Measurements from ENCODE around the gene EIF3K.
"Not testable (repeated sequence)": the region's sequence is repeated elsewhere in the genome, so short reads cannot be mapped to it uniquely, and the experiment has no call there.

Gene EIF3K

DNA sequence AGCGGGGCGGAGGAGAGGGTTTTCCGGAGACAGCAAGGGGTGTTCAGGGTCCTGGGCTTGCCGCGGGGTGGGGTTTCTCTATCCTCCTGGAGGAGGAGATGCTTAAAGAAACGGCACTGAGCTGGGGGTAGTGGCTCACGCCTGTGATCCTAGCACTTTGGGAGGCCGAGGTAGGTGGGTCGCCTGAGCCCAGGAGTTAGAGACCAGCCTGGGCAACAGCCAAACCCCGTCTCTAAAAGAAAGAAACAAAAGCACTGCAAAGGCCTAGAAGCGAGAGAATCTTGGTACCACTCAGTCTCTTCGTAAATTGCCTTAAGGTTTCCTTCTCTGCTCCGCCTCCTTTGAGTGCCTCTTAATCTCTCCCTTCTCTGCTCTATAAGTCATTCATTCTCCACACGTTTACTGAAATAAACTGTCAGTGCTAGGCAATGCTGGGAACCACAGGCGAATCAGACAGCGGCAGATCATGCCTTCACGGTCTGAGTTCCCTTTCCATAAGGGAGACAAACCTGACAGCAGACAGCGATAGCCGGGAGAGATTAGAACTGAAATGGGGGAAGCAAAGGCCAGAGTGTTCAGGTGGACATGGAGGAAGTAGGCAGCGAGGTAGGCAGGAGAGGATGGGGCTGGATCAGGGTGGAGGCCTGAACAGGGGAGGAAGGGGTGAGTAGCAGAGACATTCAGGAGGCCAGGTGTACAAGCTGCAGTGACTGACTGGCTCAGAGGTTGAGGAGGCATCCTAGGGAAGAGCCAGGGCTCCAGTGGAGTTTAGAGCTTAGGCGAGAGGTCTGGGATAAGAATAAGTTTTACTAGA lies 580 bp downstream of the EIF3K start:
- no peak for DNase-seq

DNA sequence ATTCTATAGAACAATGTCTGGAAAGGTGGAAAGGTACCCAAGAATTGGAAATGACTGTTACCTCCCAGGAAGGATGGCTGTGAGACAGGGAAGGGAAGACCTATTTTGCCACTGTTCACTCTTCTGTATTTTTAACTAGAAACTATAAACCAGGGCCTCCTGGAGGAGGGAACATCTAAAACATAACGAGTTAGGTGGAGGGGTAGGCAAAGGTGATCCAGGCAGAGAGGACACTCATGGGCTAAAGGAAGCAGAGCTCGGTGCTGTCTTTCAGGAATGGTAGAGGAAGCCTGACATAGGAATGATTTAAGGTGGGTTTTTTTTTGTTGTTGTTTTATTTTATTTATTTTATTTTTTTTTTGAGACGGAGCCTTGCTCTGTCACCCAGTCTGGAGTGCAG lies 5.8 kb downstream of the EIF3K start:
- DNase-seq = no peak

DNA sequence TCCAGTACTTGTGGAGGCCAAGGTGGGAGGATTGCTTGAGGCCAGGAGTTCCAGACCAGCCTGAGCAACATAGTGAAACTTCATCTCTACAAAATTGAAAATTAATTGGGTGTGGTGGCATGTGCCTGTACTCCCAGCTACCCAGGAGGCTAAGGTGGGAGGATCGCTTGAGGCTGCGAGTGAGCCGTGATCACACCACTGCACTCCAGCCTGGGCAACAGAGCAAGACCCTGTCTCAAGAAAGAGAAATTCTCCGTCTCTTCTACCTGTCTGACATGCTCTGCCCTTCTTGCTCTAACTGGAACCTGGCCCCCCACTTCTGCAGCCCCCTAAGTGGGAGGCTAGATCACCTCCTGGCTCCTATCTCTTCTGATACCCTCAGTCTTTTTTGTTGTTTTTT lies 7.4 kb downstream of the EIF3K start:
- no peak for DNase-seq

DNA sequence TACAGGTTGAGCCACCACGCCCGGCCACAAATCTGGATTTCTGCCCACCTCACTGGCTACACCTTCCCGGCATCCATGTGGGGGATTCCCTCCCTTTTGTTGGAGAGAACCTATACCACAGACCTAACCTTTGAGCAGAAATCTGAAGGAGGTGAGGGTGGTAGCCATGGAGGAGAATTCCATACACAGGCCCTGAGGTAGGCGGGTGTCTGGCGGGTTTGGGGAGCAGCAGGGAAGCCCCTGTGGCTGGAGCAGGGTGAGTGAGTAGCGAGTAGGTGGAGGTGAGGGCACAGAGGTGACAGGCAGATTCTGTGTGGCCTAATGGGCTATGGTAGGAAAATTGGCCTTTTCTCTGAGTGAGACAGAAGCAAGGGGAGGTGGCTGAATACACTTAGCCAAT lies 10.6 kb downstream of the EIF3K start:
- DNase-seq = no peak

DNA sequence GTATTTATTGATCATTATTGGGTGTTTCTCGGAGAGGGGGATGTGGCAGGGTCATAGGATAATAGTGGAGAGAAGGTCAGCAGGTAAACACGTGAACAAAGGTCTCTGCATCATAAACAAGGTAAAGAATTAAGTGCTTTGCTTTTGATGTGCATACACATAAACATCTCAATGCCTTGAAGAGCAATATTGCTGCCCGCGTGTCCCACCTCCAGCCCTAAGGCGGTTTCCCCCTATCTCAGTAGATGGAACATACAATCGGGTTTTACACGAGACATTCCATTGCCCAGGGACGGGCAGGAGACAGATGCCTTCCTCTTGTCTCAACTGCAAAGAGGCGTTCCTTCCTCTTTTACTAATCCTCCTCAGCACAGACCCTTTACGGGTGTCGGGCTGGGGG lies 12.3 kb downstream of the EIF3K start:
- not testable (repeated sequence) for DNase-seq

DNA sequence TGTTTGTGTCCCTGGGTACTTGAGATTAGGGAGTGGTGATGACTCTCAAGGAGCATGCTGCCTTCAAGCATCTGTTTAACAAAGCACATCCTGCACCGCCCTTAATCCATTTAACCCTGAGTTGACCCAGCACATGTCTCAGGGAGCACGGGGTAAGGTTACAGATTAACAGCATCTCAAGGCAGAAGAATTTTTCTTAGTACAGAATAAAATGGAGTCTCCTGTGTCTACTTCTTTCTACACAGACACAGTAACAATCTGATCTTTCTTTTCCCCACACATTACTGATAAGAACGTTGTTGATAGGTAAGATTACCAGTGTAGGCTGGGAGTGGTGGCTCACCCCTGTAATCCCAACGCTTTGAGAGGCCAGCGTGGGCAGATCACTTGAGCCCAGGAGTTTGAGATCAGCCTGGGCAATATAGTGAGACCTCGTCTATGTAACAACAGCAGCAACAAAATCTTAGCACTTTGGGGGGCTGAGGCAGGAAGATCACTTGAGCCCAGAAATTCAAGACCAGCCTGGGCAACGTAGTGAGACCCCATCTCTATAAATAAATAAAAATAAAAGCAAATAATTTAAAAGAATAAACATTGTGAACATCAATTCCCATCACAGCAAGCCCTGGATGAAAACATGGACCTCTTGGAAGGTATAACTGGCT lies 13.0 kb downstream of the EIF3K start:
- not testable (repeated sequence) for DNase-seq

DNA sequence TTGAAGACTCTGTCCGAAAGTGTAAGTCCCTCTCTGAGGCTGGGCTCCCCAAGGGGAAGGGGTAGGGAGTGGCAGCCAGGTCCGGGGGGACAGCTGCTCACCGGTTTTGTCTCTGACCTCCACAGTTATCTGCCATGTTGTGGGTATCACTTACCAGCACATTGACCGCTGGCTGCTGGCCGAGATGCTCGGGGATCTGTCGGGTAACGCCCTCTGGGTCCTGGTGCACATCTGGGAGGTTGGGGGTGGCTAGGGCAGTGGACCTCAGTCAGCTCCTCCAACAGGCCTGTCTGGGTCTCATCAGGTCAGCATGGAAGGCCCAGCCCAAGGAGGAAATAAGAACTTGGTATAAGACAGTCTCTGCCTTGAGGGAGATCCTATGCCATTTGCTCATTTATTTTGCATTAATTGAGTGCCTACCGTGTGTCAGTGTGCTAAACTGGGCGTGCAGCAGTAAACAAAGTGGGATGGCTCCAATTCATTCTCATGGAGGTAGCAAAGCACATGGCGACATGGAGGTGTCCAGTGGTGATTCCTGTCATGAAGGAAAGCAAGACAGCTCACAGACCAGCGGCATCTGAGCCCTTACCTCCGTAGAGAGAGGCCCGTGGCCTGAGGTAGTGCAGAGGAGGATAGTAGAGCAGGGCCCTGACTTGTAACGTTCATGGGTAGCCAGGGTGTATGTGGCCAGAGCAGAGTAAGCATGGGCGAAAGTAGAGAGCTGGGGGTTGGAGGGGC lies 13.7 kb downstream of the EIF3K start:
- no peak for DNase-seq

DNA sequence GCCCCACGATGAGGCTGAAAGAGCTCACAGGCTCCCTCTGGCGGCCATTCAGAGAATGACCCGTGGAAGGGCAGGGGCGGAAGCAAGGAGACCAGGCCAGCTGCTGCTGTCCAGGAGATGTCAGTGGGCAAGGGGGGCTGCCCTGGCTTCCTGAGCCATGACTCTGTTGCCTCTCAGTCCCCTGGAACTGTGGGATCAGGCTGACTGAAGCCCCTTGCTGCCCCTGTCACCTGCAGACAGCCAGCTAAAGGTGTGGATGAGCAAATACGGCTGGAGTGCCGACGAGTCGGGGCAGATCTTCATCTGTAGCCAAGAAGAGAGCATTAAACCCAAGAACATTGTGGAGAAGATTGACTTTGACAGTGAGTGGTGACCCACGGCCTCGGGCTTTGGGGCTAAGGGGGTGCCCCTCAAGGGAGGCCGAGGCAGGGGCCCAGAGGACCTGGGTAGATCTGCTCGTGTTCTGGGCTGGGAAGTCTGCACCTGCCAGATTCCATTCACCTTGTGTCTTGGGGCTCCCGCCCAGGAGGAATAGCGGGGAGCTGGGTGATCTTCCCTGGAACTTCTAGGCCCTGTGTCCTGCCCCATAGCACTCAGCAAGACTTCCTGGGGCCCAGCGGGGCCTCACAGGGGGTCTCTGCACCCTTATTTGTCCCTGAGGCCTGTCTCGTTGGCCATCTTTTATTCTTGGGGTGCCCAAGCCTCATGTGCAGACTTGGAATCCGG lies 15.9 kb downstream of the EIF3K start:
- peak; percentile 88 for DNase-seq

DNA sequence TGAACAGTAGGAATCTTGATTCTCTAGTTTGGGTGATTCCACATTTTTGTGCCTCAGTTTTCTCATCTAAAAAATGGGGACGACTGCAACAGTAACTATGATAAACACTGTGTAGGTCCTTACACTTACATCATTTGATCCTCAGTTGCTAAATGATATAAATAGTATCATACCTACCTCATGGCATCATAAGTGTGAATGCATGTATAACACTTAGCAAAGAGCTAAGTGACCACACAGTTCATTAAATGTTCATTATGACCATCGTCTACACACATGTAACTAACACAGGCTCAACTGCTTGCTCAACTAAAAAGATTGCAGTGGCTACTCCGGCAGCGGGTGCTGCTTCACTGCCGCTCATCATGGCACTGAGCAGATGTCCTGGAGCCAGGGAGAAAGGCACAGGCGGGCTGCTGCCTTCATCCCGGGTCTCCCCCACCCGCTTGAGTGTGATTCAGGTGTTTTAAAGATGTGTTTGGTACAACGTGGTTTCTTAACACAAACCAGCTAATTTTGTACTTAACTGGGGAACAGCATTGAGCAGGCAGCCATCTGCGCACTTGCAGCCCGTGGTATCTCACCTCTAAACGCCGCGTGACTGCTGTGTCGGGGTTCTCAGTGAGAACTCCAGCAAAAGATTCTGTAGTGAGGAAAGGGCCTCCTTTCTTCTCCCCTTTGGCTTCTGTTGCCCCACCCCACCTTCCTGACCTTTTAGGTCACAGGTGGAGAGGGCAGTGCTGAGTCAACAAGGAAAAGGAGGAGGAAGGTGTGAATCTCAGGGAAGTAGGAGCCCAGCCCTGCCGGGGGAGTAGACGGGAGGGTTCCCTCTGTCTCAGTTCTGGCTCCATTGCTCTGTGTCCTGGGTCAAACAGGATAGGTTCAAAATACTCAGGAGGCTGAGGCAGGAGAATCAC lies 16.8 kb downstream of the EIF3K start:
- DNase-seq = no peak

DNA sequence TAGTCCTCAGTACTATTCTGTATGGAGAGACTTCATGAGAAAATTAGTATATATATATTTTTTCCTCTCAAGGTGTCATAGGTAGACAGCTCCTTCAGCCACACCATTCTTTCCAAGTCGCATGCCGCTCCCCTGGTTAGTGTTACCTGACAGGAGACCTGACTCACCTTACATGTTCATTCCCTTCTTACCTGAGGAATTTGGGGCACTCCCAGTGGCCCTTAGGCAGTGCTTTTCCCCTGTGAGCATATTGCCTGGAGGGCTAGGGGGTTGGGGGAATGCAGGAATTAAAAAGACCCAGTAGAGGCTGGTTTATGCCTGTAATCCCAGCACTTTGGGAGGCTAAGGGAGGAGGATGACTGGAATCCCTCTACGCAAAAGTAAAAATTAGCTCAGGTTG lies 19.5 kb downstream of the EIF3K start:
- no peak for DNase-seq

DNA sequence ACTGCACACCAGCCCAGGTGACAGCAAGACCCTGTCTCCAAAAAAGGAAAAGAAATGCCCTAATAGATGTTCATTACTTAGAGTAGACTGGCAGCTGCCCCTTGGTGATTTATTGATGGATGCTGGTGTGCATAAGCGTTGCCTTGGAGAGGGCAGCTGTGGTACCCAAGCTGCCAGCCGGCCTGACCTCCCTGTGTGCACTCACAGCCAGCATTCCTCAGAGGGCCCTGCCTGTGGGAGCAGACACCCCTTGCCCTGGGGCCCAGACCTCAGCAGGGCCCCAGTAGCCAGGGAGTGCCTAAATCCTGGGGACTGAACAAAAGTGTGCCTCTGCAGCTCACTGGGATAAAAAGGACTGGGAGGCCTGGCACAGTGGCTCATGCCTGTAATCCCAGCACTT lies 20.7 kb downstream of the EIF3K start:
- no peak for DNase-seq

DNA sequence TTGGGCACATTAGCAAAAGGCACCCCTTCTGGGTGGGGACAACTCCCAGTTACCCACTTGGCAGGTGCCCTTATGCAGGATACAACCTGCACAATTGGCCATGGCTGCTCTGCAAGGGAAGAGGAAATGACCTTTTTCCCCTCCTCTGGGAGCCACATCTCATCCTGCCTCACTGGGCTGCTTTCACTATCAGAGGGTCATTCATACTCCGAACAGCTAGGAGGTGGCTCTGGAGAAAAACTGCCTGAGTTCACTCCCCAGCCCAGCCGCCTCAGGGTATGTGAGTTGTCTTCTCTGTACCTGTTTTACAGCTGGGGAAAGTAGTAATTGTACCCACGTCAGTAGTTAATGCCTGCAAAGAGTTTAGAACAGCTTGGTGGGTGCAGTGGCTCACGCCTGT lies 21.4 kb downstream of the EIF3K start:
- no peak for DNase-seq

DNA sequence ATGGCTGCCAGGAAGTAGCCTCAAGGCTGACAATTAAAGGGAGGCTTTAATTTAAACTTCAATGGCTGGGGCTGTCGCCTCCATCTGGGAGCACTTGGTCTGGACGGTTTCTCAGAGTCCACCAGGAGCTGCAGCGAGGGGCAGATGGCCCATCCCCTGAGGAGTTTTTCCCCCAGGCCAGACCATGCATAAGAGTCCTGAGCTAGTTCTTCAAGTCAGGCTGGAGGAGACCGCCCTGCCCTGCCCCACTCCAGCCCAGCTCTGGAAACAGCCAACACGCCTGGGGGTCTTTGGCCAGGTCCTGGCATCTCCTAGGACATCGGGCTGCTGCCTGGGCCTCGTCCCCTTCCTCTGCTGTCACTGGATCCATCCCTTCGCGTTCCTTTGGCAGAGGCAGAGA lies 23.2 kb downstream of the EIF3K start:
- no peak for DNase-seq

DNA sequence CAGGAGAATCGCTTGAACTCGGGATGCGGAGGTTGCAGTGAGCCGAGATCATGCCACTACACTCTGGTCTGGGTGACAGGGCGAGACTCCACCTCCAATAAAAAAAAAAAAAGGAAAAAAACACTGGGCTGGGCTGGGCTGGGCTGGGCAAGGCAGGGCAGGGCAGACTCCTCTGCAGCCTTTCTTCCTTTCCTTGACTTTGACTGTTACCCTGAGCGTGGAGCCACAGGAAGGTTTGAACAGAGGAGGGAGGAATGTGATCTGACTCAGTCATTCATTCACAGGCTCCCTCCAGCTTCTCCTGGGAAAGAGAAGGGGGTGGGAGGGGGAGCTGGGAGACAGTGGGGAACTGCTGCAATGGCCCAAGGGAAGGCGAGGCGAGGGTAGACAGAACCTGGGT lies 25.7 kb downstream of the EIF3K start:
- DNase-seq = no peak

DNA sequence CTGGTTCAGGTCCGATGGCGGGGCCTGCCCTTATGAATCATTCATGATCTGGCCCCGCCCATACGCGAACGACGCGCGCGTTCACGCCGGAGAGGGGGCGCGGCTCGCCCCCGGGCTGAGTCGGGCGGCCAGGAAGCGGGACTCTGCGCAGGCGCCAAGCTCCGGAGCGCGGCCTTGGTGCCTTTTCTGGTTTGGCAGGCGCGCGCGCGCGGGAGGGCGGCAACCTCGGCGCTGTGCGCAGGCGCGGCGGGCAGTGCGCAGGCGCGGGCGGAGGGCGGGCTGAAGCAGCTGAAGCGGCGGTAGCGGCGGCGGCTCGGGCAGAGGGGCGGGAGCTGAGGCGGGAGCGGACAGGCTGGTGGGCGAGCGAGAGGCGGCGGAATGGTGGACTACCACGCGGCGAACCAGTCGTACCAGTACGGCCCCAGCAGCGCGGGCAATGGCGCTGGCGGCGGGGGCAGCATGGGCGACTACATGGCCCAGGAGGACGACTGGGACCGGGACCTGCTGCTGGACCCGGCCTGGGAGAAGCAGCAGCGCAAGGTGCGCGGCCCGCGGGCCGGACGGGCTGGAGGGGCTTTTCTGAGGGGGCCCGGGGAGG lies 28.5 kb downstream of the EIF3K start, which contains the start of gene ACTN4:
ACTN4 (plus strand) TSS at position 282 of the 598 bp plus-strand sequence; CDS start at position 379, 97 bp downstream.
- peak; percentile 100 for DNase-seq

DNA sequence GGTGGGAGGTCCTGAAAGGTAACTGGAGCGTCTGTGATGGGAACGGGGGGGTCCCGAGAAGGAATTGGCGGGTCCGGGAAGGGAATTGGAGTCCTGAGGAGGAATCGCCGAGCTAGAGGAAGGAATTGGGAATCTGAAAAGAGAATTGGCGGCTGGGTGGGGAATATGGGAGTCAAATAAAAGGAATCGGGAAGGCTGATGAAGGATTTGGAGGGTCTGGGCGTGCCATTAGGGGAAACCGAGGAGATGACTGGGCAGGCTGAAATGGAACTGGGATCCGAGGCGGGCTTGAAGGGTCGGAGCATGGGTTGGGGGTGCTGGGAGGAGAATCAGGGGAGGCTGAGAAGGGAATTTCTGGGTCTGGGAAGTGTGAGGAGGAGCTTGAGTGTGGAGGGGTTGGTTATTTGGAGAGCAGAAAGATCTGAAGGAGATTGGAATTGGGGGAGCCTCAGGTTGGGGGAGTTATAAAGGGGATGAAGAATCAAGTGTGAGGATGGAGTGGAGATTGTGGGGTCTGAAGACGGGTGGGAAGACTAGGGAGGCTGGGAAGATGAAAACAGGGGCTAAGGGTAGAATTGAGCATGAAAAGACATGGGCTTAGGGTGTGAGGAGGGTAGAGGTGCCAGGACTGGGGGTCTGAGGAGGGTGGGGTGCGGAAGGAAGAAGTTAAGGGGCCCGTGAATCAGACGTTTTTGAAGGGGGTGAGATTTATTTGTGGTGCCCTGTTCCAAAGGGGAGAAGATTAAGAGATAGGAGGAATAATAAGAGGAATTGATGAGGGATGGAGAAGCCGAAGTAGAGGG lies 29.2 kb downstream of the EIF3K start:
- no peak for DNase-seq

DNA sequence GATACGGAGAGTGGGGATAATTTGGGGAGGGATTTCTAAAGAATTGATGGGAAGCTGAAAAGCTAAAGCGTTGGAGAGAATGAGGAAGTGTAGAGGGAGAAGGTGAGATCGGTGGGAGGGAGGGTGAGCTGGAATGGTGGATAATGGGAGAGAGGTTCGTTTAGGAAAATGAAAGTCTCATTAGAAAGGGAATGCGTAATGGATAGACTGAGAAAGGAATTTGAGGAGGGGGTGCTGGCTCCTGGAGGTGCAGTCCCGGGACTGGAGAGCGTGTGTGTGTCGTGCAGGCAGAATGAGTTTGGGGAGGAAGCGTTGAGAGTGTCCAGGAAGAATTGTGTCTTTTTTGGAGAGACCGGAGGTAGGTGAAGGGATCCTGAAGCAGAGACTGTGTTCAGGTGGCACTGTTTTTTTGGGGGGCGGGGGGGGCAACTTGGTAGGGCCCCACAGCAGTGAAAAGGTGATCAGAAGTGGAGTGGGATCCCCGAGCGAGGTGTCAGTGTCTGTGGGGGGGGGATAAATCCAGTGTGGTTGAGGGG lies 29.8 kb downstream of the EIF3K start:
- DNase-seq = no peak

DNA sequence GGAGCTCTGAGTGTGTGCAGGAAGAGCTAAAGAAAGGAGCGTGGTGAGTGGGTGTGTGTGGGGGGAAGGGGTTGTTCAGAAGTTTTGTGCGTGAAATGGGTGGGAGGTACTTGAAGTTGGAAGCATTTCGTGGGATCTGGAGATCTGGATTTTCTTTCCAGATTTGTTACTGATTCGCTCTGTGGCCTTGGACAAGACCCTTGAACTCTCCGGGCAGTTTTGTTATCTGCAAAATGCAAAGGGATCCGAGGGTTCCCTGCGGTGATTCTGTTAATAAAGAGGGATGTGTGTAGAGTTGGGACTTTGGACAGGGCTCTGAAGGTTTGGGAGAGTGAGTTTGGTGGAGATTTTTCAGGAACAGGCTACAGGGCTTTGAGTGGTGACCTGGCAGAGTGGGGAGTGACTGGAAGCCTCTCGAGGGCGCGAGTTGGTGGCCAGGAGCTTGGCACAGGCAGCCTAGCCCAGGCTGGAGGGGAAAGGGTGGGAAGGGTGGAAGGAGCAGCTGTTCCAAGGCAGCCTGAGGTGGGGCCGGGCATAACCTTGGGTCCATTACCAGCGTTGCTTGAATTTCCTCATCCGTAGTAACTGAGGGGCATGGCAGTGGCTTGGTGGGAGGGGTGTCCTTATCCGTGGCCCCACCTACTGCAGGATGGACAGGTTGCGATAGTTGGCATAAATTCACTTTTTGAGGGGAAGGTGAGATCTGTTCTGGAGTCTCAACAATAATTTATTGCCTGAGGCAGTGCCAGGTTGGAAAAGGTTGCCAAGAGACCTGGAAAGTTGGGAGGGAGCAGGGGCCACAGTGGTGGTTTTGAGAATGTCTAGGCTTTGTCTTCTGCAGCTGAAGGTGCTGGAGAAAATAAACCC lies 30.6 kb downstream of the EIF3K start:
- no peak for DNase-seq

DNA sequence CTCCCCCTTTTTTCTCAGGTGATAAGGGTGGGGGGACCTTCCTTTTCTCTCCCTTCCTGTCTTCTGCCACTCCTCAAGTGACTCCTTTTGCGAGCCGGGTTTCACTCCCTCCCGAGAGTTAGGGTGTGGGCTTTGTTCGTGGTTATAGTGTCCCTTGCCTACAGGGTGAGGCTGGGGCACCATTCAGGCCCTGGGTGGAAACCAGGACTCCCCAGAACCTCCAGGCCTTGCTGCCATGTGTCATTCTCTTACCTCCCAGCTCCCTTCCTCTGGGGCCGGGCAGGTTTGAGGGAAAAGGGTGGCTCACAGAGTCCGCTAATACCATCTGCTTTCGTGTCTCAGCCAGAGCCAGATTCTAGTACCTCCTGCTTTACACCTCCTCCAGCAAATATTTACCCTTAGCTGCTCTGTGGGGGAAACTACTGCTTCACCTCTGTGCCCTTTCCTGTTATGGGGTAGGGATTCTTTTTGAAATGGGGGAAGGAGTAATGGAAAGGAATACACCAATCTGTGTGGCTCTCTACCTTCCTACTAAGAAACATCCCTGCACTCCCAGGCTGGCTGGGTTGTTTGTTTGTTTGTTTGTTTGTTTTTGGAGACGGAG lies 31.3 kb downstream of the EIF3K start:
- no peak for DNase-seq

Data from femur (tissue), 1 donor.